HuH-7 (cell line): Measurements from ENCODE around the gene UTP20.
"Not testable (repeated sequence)": the region's sequence is repeated elsewhere in the genome, so short reads cannot be mapped to it uniquely, and the experiment has no call there.

Source experiments
- DNase-seq: peaks from one replicate; pipeline ENCODE4 v3.0.0; 2011; ENCODE audit warnings: low spot score

The UTP20 gene

DNA sequence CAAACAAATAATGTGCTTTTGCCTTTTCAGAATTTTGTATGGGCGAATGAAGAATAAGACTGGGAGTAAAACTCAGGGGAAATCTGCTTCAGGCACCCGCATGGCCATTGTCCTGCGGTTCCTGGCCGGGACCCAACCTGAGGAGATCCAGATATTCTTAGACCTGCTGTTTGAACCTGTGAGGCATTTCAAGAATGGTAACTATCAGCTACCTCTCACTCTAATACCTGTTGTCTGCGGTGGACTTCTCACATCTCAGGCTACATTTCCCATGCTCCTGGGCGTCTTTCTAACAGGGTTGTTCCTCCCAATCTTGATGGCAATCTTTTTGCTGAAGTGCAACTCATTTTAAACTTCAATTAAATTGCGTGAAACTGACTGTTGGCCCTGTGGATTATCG lies 47.1 kb downstream of the UTP20 start:
- no peak for DNase-seq

GRCh38 chr12:101327546-101327945 lies 47.6 kb downstream of the UTP20 start:
- no peak for DNase-seq

GRCh38 chr12:101328917-101329316 lies 49.0 kb downstream of the UTP20 start:
- DNase-seq, result no peak

GRCh38 chr12:101330631-101331030 lies 50.7 kb downstream of the UTP20 start:
- no peak for DNase-seq

GRCh38 chr12:101336437-101336836 lies 56.5 kb downstream of the UTP20 start:
- DNase-seq, result no peak

DNA sequence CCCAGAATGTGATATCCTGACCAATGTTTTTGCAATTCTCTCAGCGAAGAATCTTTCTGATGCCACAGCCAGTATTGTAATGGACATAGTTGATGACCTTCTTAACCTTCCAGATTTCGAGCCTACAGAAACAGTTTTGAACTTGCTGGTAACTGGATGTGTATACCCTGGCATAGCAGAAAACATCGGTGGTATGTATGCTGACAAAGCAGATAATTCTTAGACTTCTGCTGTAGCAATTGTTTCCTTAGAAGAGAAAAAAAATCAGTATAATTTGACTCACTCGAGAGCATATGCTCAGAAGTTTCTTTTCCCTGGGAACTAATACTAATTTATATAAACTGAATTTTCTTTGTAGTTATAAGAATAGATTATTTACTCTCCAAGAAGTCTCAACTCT lies 58.2 kb downstream of the UTP20 start:
- no peak for DNase-seq

DNA sequence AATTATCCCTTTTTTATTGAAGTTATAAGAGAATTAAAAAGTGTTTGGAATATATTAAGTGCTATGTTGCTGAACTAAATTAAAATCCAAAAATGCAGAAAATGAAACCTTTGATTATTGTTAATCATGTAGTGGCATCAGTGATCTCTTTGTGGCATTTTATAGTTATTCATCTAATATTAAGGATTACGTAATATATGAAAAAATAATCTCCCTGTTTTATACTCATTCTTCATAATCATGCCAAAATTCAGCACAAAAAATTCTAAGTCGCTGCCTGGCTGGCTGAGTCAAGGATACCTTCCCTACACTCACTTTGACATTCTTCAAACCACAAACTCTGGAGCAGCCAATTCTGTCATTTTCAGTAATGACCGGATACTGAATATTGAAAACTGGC lies 64.0 kb downstream of the UTP20 start:
- DNase-seq, result no peak

- no peak for DNase-seq
Observed at GRCh38 chr12:101351682-101352081, 71.8 kb downstream of the UTP20 start.

DNA sequence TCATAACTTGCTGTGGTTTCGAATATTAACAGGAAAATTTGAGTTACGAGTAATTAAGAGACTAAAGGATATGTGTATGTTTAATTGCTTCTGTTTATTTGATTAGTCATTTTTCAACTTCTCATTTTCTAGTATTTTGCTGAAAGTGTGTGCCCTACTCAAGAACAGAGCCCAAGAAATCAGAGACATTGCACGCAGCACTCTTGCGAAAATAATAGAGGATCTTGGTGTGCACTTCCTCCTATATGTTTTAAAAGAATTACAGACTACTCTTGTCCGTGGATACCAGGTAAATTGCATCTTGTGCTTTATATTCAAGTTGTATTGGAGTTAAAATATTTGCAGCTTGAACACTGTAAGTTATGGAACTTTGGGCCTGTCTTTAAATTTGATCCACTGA lies 76.9 kb downstream of the UTP20 start:
- DNase-seq, result no peak

- DNase-seq, result no peak
Observed at GRCh38 chr12:101361455-101361854, 81.5 kb downstream of the UTP20 start.

DNA sequence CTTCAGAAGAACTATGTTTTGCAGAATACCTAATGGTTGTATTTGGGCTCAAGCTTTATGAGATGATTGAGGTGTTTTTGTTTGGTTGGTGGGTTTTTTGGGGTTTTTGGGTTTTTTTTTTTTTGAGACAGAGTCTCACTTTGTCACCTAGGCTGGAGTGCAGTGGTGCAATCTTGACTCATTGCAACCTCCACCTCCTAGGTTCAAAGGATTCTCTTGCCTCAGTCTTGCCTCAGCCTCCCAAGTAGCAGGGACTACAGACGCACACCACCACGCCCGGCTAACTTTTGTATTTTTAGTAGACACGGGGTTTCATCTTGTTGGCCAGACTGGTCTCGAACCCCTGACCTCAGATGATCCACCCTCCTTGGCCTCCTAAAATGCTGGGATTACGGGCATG lies 88.1 kb downstream of the UTP20 start:
- DNase-seq, result no peak

DNA sequence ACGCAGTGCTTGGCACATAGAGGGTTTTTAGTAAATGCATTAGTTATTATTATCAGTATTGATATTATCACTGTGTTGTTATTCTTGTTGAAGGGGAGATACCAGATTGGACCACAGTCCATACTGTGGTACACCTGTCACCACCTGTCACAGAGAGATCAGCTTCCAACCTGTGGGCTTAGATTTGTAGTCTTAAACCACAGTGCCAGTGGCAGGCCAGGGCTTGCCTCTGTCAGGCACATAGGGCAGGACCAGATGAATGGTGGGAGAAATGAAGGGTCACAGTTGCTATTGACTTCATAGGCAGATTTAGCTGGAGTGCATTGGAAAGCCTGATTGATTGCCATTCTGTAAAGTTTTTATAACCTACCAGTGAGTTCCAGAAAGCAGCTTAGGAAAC lies 92.5 kb downstream of the UTP20 start:
- DNase-seq, result no peak

DNA sequence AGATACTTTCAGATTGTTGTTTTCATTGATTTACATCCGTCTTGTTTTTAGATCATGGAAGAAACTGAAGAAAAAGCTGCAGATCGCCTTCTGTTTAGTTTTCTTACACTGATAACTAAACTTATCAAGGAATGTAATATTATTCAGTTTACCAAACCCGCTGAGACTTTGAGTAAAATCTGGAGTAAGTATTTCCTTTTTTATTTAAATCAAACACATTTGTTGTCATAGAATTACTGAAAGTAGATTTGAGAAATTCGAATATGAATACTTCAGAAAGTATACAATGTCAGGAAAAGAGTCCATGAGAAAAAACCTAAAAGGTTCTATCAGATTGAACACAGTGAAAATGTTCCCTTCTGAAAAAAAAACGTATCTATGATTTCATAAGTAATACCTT lies 95.7 kb downstream of the UTP20 start:
- no peak for DNase-seq

GRCh38 chr12:101379149-101379548 lies 99.2 kb downstream of the UTP20 start:
- no peak for DNase-seq

DNA sequence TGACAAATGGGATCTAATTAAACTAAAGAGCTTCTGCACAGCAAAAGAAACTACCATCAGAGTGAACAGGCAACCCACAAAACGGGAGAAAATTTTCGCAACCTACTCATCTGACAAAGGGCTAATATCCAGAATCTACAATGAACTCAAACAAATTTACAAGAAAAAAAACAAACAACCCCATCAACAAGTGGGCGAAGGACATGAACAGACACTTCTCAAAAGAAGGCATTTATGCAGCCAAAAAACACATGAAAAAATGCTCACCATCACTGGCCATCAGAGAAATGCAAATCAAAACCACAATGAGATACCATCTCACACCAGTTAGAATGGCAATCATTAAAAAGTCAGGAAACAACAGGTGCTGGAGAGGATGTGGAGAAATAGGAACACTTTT lies 111.3 kb downstream of the UTP20 start:
- not testable (repeated sequence) for DNase-seq

DNA sequence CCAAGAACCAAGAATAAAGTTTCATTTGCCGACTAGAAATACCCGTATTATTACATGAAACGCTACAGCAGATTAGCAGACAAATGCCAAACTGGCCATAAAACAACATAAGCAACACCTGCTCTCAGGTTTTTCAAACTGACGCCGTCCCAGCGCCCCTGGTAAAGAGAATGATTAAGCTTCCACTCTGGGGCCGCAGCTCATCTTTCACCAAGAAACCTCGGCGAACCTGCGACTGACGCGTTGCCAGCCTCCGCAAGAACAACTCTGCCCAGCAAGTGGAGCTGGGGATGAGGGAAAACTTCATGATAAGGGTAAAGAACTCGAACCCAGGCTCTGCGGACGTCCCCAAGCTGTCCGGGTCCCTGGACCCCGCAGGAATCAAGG lies 127.1 kb downstream of the UTP20 start:
- no peak for DNase-seq

- DNase-seq, result peak; percentile 73
Observed at GRCh38 chr12:101407436-101408345, 127.8 kb downstream of the UTP20 start, which contains the start of gene ARL1. Gene ARL1, minus strand, starts transcription at chr12:101407772. Its CDS starts 127 bp downstream, at chr12:101407645.

DNA sequence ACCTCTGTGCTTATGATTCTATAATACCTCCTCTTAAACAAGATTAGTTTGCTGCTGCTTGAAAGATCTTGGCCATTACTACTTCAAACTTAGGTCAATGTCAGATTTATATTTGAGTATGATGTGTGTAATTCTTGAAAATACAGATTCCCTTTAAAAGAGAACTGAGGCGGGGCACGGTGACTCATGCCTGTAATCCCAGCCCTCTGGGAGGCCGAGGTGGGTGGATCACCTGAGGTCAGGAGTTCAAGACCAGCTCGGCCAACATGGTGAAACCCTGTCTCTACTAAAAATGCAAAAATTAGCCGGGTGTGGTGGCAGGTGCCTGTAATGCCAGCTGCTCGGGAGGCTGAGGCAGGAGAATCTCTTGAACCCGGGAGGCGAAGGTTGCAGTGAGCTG lies 130.3 kb downstream of the UTP20 start:
- not testable (repeated sequence) for DNase-seq

DNA sequence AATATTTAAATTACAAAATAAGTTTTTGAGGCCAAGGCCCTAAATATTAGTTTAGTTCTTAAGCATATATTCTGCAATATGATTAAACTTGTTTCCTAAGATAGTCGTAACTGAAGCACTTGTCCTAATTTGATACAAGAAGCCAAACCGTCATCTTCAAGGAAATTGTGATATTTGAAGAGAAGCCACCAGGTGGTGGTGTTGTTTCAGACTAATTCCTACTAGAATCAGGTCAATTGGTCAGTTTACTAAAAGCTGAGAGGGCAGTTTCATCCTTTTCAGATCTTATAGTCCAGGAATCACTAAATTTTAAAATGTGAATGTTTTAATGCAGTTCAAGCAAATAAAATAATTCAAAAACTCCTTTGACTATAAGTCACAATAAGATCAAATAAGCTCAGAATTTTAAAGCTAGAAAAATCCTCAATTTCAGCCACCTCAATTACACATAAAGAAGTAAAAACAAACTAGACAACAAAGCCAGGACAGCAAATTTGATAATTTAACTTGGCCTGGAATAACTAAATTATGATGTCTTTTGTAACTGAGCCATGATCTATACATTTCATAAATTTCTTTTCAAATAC lies 134.7 kb downstream of the UTP20 start:
- DNase-seq, result peak; percentile 39

DNA sequence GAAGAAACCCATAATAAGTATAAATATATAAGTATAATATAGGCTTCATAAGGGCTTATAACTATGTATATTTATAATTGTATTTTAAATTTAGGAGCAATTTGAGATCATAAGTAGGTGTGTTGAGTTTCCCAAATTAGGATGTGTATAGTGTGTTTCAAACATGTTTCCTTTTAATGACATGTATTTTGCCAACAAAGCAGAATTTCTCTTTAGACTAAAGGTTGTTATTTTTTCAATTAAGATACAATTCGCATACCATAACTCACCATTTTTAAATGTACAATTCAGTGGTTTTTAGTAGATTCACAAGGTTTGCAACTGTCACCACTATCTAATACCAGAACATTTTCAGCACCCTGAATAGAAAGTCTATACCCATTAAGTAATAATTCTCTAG lies 135.3 kb downstream of the UTP20 start:
- no peak for DNase-seq

DNA sequence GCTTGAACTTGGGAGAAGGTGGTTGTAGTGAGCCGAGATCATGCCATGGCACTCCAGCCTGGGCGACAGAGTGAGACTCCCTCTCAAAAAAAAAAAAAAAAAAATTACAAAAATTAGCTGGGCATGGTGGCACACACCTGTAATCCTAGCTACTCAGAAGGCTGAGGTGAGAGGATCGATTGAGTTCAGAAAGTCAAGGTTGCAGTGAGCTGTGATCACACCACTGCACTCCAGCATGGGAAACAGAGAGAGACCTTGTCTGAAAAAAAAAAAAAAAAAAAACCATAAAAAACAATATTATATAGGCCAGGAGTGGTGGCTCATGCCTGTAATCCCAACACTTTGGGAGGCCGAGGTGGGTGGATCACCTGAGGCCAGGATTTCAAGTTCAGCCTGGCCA lies 142.2 kb downstream of the UTP20 start:
- DNase-seq, result not testable (repeated sequence)

GRCh38 chr12:101424620-101425019 lies 144.7 kb downstream of the UTP20 start:
- DNase-seq, result no peak

DNA sequence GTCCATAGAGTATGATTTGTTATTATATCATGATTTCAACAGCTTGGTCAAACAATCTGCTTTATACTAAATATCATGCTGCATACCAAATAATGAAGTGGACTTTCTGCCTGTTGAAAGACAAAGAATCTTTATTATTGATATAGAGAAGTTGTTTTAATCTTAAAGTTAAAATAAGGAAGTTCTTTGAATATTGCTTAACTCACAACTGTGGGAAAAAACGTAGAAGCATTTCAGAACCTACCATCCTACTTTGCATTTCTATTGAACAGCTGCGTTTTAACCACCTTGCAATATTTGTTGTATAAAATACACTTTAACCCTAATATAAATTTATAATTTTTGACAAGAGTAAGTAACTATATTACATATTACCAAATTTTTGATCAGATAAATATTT lies 150.6 kb downstream of the UTP20 start:
- no peak for DNase-seq

- DNase-seq, result no peak
Observed at GRCh38 chr12:101436136-101436535, 156.2 kb downstream of the UTP20 start.
